Measurements from ENCODE around the gene LYVE1. TPM values are rescaled to one million over a fixed set of nuclear protein-coding genes. Genes with fewer than 3 reads are reported as not detected.

The LYVE1 gene
- total and polyA plus RNA-seq, 9 donors, result 19.0 to 159 (median 34.5) TPM

GRCh38 chr11:10542776-10543175 lies 25.7 kb downstream of the LYVE1 start:
- H3K9me3 ChIP-seq, result no peaks in the 10 kb centered on the region
- DNase-seq, result no peak
- WGBS, 3 donors, result 88 to 94% (median 93%) methylated on average over 3 of the region's 3 CpGs
- H3K36me3 ChIP-seq, result no peaks in the 10 kb centered on the region
- TF ChIP-seq POLR2A (IDR thresholded peaks at IDR 0.05), result no peak
- no peak for TF ChIP-seq CTCF (IDR thresholded peaks at IDR 0.05)
- no peak for TF ChIP-seq EP300 (IDR thresholded peaks at IDR 0.05)
- H3K27ac ChIP-seq, result no peak overlapping the region
- no peaks in the 10 kb centered on the region for H3K4me1 ChIP-seq (ENCODE audit: insufficient read depth)
- no peaks in the 10 kb centered on the region for H3K27me3 ChIP-seq
- intact Hi-C loops (cut with DNase I), result no loop called here
- no peak overlapping the region for H3K4me3 ChIP-seq

GRCh38 chr11:10541561-10541930 lies 26.9 kb downstream of the LYVE1 start:
- Histone ChIP-seq H3K27ac (peak overlapping the region in 1 of 2 donors; percentile 74), H3K4me3 (peak overlapping the region; percentile 70), H3K36me3 (no peaks in the 10 kb centered on the region), H3K27me3 (no peaks in the 10 kb centered on the region), H3K4me1 (ENCODE audit: insufficient read depth) (no peaks in the 10 kb centered on the region), H3K9me3 (no peaks in the 10 kb centered on the region)
- no peak for DNase-seq
- intact Hi-C loops (cut with DNase I), result no loop called here
- TF ChIP-seq EP300 (IDR thresholded peaks at IDR 0.05) (no peak), CTCF (IDR thresholded peaks at IDR 0.05) (no peak), POLR2A (IDR thresholded peaks at IDR 0.05) (no peak)
- 51 to 63% (median 59%) methylated on average over 5 of the region's 5 CpGs for WGBS, 3 donors

- Histone ChIP-seq H3K27me3 (no peaks in the 10 kb centered on the region), H3K9me3 (no peaks in the 10 kb centered on the region), H3K27ac (peak within 1 kb of the TSS; percentile 33 to 74), H3K4me3 (peak within 1 kb of the TSS; percentile 70), H3K4me1 (ENCODE audit: insufficient read depth) (no peaks in the 10 kb centered on the region), H3K36me3 (no peaks in the 10 kb centered on the region)
- peak; percentile 91 to 98 (median 96) for DNase-seq
- WGBS, 3 donors, result 0 to 1% (median 1%) methylated on average over 49 to 54 of the region's 54 CpGs
- TF ChIP-seq EP300 (IDR thresholded peaks at IDR 0.05) (no peak), CTCF (IDR thresholded peaks at IDR 0.05) (peak; percentile 88 to 94 (median 92)), POLR2A (IDR thresholded peaks at IDR 0.05) (peak; percentile 93)
- intact Hi-C loops (cut with DNase I), result no loop called here
Observed at GRCh38 chr11:10540915-10541560, 27.4 kb downstream of the LYVE1 start, which contains the start of gene RNF141. Gene RNF141, minus strand, starts transcription at chr11:10541187. Its CDS starts 7,029 bp downstream, at chr11:10534158.

GRCh38 chr11:10540546-10540914 lies 27.9 kb downstream of the LYVE1 start:
- no peaks in the 10 kb centered on the region for H3K4me1 ChIP-seq (ENCODE audit: insufficient read depth)
- H3K36me3 ChIP-seq, result no peaks in the 10 kb centered on the region
- H3K27ac ChIP-seq, result peak overlapping the region; percentile 33 to 74
- H3K4me3 ChIP-seq, result peak overlapping the region; percentile 70
- DNase-seq, result no peak
- TF ChIP-seq POLR2A (IDR thresholded peaks at IDR 0.05), result no peak
- TF ChIP-seq CTCF (IDR thresholded peaks at IDR 0.05), result no peak
- no peak for TF ChIP-seq EP300 (IDR thresholded peaks at IDR 0.05)
- H3K9me3 ChIP-seq, result no peaks in the 10 kb centered on the region
- no peaks in the 10 kb centered on the region for H3K27me3 ChIP-seq
- WGBS, 3 donors, result 0 to 1% (median 1%) methylated on average over 25 of the region's 25 CpGs
- intact Hi-C loops (cut with DNase I), result no loop called here
